ENCODE measurements around the gene NECAB3. TPM values are rescaled to one million over a fixed set of nuclear protein-coding genes. Genes with fewer than 3 reads are reported as not detected.

The NECAB3 gene
- total and polyA plus RNA-seq, 9 donors: 9.2 to 166 (median 96.5) TPM

DNA sequence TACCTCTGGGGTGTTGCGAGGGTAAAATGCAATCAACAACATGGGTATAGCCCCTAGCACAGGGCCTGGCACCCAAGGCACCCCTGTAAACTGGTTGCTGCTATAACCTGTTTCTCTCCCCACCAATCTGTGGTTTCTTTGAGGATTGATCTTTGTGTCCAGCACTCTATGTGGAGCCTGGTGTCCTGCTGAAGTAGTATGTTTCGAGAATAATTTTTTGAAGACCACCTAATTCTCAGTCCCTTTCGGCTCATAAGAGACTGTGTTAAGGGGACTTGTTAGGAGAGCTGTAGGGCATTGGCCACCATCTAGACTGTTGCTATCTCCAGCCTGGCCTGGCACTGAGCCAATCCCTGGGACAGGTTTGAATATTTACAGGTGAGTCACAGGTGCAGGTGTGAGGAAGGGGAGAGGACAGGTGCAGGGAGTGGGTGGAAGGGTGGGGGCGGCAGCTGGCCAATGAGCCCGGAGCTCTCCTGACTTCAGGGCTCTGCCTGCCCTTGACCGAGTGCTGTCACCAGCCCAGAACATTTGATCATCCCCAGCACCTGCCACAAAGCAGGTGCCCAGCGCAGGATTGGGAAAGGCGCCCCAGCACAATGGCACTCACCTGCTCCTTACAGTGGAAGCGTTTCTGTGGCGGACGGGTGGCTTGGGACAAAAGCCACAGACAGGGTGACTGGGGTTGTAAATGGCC lies 20.2 kb downstream of the NECAB3 start:
- intact Hi-C loops (cut with DNase I): loop anchor here in 2 of 4 donors (10.0 kb wide), 2 partner anchors 179 to 199 kb away; no protein-coding TSS in a partner anchor
- 67 to 79% (median 77%) methylated on average over 11 of the region's 11 CpGs for WGBS, 3 donors
- no peak for TF ChIP-seq POLR2A (IDR thresholded peaks at IDR 0.05)
- TF ChIP-seq CTCF (IDR thresholded peaks at IDR 0.05): no peak
- no peak for TF ChIP-seq EP300 (IDR thresholded peaks at IDR 0.05)

DNA sequence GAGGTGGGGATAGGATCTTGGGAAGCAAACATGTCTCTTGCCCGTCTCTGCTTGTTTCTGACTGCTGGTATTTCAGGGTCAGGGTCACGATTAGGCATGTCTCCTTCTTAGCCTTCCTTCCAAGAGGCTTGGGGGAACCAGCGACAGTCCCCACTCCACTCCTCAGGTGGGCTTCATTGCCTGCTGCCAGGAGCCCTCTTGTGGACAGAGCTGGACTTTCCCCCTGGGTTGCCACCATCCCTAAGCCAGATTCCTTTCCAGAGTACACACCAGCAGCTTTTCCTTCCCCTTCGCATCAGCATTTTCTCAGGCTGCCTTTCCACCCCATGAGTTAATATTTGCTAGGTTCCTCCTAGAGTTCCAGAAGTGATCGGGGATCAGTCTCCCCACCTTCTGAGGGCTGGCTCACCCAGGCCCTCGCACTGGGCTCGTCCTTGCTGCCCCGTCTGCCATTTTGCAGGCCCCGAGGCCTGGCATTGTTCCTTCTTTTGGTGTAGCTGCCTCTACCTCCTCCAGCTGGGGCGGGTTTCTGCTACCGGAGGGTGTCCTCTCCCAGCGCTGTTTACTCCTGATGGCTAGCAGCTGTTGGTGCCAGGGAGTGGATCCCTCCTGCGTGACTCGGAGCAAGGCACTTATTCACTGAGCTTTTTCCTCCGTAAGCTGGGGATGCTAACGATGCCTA lies 20.9 kb downstream of the NECAB3 start:
- WGBS, 3 donors: 8 to 11% (median 9%) methylated on average over 16 of the region's 16 CpGs
- peak overlapping the region; percentile 26 to 45 for H3K27ac ChIP-seq
- DNase-seq: peak; percentile 75 to 83 (median 79)

More for the DNA sequence above, 20.2 kb downstream of the NECAB3 start:
- no peak overlapping the region for H3K4me3 ChIP-seq
- no peaks in the 10 kb centered on the region for H3K9me3 ChIP-seq
- peak overlapping the region; percentile 26 to 45 for H3K27ac ChIP-seq
- peaks cover 8% of the 10 kb centered on the region for H3K4me1 ChIP-seq (ENCODE audit: insufficient read depth)
- H3K27me3 ChIP-seq: no peaks in the 10 kb centered on the region
- no peaks in the 10 kb centered on the region for H3K36me3 ChIP-seq
- DNase-seq: peak; percentile 58 to 77 (median 74)

DNA sequence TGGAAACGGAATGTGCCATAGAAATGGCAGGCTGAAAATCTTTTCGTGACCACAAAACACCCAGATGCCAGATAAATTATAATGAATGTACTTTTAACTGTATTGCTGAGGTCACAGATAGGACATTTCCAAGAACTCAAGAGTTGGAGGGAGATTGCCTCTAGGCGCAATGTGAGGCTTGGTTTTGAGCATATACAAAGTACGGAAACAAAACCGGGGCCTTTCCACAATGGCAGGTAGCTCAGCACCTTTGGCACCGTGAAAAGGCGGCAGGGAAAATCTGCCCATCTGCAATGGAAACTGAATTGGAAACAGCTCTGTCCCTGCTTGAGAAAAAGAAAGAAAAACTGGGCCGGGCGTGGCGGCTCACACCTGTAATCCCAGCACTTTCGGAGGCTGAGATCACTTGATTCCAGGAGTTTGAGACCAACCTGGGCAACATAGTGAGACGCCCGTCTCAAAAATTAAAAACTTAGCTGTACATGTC lies 22.6 kb downstream of the NECAB3 start:
- intact Hi-C loops (cut with DNase I): loop anchor here in 2 of 4 donors (10.0 kb wide), 2 partner anchors 177 to 197 kb away; no protein-coding TSS in a partner anchor

More for the DNA sequence above, 20.9 kb downstream of the NECAB3 start:
- no peak overlapping the region for H3K4me3 ChIP-seq
- intact Hi-C loops (cut with DNase I): loop anchor here in 2 of 4 donors (10.0 kb wide), 2 partner anchors 179 to 199 kb away; no protein-coding TSS in a partner anchor
- H3K27me3 ChIP-seq: no peaks in the 10 kb centered on the region
- no peaks in the 10 kb centered on the region for H3K36me3 ChIP-seq
- peaks cover 8% of the 10 kb centered on the region for H3K4me1 ChIP-seq (ENCODE audit: insufficient read depth)
- TF ChIP-seq EP300 (IDR thresholded peaks at IDR 0.05): no peak
- peak; percentile 56 to 83 (median 82) for TF ChIP-seq CTCF (IDR thresholded peaks at IDR 0.05)
- no peaks in the 10 kb centered on the region for H3K9me3 ChIP-seq

More for the DNA sequence above, 22.6 kb downstream of the NECAB3 start:
- H3K27ac ChIP-seq: no peak overlapping the region
- WGBS, 3 donors: 72 to 75% (median 75%) methylated on average over 13 of the region's 13 CpGs
- H3K27me3 ChIP-seq: no peaks in the 10 kb centered on the region
- TF ChIP-seq POLR2A (IDR thresholded peaks at IDR 0.05) (no peak), EP300 (IDR thresholded peaks at IDR 0.05) (no peak), CTCF (IDR thresholded peaks at IDR 0.05) (no peak)
- H3K4me1 ChIP-seq (ENCODE audit: insufficient read depth): peaks cover 8% of the 10 kb centered on the region
- no peaks in the 10 kb centered on the region for H3K36me3 ChIP-seq
- DNase-seq: no peak
- no peak overlapping the region for H3K4me3 ChIP-seq
- no peaks in the 10 kb centered on the region for H3K9me3 ChIP-seq

All from ovary (tissue), 9 donors.